ENCODE data around the gene COL19A1.
"Not testable (repeated sequence)": the region's sequence is repeated elsewhere in the genome, so short reads cannot be mapped to it uniquely, and the experiment has no call there.

DNA sequence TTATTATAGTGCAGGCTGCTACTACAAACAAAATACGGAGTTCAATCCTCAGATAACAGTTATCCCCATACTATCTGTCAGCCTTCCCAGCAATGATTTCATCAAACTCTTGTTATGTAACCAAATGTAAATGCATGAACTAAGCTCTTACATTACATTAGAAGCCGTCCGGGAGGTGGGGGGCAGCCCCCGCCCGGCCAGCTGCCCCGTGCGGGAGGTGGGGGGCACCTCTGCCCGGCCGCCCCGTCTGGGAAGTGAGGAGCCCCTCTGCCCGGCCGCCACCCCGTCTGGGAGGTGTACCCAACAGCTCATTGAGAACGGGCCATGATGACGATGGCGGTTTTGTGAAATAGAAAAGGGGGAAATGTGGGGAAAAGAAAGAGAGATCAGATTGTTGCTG, 99.6 kb downstream of the COL19A1 start:
- TF ChIP-seq, protein P1, sequence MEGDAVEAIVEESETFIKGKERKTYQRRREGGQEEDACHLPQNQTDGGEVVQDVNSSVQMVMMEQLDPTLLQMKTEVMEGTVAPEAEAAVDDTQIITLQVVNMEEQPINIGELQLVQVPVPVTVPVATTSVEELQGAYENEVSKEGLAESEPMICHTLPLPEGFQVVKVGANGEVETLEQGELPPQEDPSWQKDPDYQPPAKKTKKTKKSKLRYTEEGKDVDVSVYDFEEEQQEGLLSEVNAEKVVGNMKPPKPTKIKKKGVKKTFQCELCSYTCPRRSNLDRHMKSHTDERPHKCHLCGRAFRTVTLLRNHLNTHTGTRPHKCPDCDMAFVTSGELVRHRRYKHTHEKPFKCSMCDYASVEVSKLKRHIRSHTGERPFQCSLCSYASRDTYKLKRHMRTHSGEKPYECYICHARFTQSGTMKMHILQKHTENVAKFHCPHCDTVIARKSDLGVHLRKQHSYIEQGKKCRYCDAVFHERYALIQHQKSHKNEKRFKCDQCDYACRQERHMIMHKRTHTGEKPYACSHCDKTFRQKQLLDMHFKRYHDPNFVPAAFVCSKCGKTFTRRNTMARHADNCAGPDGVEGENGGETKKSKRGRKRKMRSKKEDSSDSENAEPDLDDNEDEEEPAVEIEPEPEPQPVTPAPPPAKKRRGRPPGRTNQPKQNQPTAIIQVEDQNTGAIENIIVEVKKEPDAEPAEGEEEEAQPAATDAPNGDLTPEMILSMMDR (conservative IDR thresholded peaks at IDR 0.05; ENCODE audit: low read length), result not testable (repeated sequence)
- TF ChIP-seq EZH2phosphoT487 (IDR thresholded peaks at IDR 0.05; ENCODE audit: borderline replicate concordance), result not testable (repeated sequence)

All from Loucy (cell line).